HepG2 (cell line): ENCODE measurements around the gene PLIN5. TPM values are rescaled to one million over a fixed set of nuclear protein-coding genes. Genes with fewer than 3 reads are reported as not detected.

Experiments
- ATAC-seq: fragments of 200-7000 bp; cut with Tn5 transposase; 3 replicates; pipeline ENCODE4 v1.9.1; 2020; ENCODE audit warnings: mild to moderate bottlenecking, moderate library complexity
- BruUV-seq: library from RNA; stranded (reverse); fragments of 400-500 nt; replicated peaks from 2 replicates; lab custom pipeline; 2021; lab: Mats Ljungman, UMichigan
- CTCF ChIA-PET: fragments of 300-600 bp; formaldehyde crosslinking; extraction: SDS; loops from one replicate; lab custom pipeline; 2021; ENCODE audit warnings: low total read pairs, inconsistent platforms, low intra/inter-chr PET ratio; lab: Yijun Ruan, JAX
- POLR2A ChIA-PET: fragments of 350-600 bp; sonication (Branson Sonifier 250); formaldehyde crosslinking; loops from one replicate; lab custom pipeline; 2020; ENCODE audit warnings: antibody characterized with exemption, inconsistent platforms; lab: Yijun Ruan, JAX
- DNase-seq: peaks from one replicate; pipeline ENCODE4 v3.0.0-alpha.2; 2015; ENCODE audit warnings: low spot score
- FAIRE-seq: peaks from 3 replicates; lab custom pipeline; 2011; peaks lifted over from hg19 to GRCh38; lab: Jason Lieb, UNC
- H2AFZ ChIP-seq: one replicate; pipeline ENCODE4 v1.6.1; 2011; ENCODE audit warnings: low read length, inconsistent platforms
- H3K27ac ChIP-seq: fragments of 300-600 bp; 3 replicates; pipeline ENCODE4 v1.8.0; 2011; ENCODE audit warnings: mixed run types, mild to moderate bottlenecking, mixed read lengths, low read length, inconsistent platforms; ENCODE audit not compliant: insufficient read depth; ENCODE audit errors: extremely low read length
- H3K27me3 ChIP-seq, 2 experiments: fragments of 200-600 bp in 1 of 2; 2 replicates in 1 of 2; 3 replicates in 1 of 2; pipeline versions ENCODE4 v1.6.0 to v1.8.0; 2011; ENCODE audit warnings: low read length in 2 of 2, mild to moderate bottlenecking in 2 of 2, moderate library complexity in 2 of 2, inconsistent platforms in 1 of 2; ENCODE audit not compliant: insufficient read depth in 2 of 2, control insufficient read depth in 1 of 2
- H3K36me3 ChIP-seq, 2 experiments: fragments of 200-600 bp in 1 of 2; replicated peaks in 1 of 2; 2 replicates in 1 of 2; 3 replicates in 1 of 2; pipeline versions ENCODE4 v1.5.1 to v1.8.0; 2011; ENCODE audit warnings: low read length in 2 of 2, inconsistent platforms in 1 of 2; ENCODE audit not compliant: insufficient read depth in 2 of 2, control insufficient read depth in 1 of 2
- H3K4me1 ChIP-seq: 2 replicates; pipeline ENCODE4 v1.5.1; 2012; ENCODE audit warnings: low read length, inconsistent platforms; ENCODE audit not compliant: insufficient read depth
- H3K4me2 ChIP-seq: 2 replicates; pipeline ENCODE4 v1.6.0; 2011; ENCODE audit warnings: low read depth, low read length, inconsistent platforms
- H3K4me3 ChIP-seq, 3 experiments: fragments of 200-600 bp in 1 of 3; sonication (generic), shearing (Covaris generic) in 1 of 3; replicated peaks in 1 of 3; 2 replicates each; pipeline ENCODE4 v1.5.1; 2011 to 2016; ENCODE audit warnings: low read length in 3 of 3, inconsistent platforms in 2 of 3, low read depth in 2 of 3, mild to moderate bottlenecking in 2 of 3, control low read depth in 1 of 3, mixed read lengths in 1 of 3; ENCODE audit not compliant: insufficient read depth in 1 of 3
- H3K79me2 ChIP-seq: one replicate; pipeline ENCODE4 v1.6.1; 2011; ENCODE audit warnings: low read length, inconsistent platforms; ENCODE audit not compliant: insufficient read depth
- H3K9ac ChIP-seq: 2 replicates; pipeline ENCODE4 v1.6.0; 2011; ENCODE audit warnings: mild to moderate bottlenecking, low read depth, low read length, inconsistent platforms; ENCODE audit not compliant: insufficient read depth
- H3K9me3 ChIP-seq: 2 replicates; pipeline ENCODE4 v1.5.1; 2012; ENCODE audit warnings: mild to moderate bottlenecking, low read length
- H4K20me1 ChIP-seq: 2 replicates; pipeline ENCODE4 v1.6.0; 2011; ENCODE audit warnings: inconsistent platforms, mild to moderate bottlenecking, low read length, moderate library complexity; ENCODE audit not compliant: insufficient read depth
- AGO2 ChIP-seq: fragments of 200-400 bp; formaldehyde crosslinking; optimal IDR thresholded peaks from 2 replicates; pipeline ENCODE3; 2017; ENCODE audit warnings: mild to moderate bottlenecking, low read depth, low read length, moderate library complexity
- ATM ChIP-seq: fragments of 450-650 bp; IDR thresholded peaks from 2 replicates; pipeline ENCODE4 v1.7.1; 2017; ENCODE audit warnings: mild to moderate bottlenecking, borderline replicate concordance
- FOXO1 ChIP-seq: sonication (generic); formaldehyde crosslinking; IDR thresholded peaks from 2 replicates; pipeline ENCODE4 v1.4.0; 2020; ENCODE audit warnings: missing genetic modification reagents
- RAD21 ChIP-seq: fragments of 450-650 bp; formaldehyde crosslinking; IDR thresholded peaks from 2 replicates; pipeline ENCODE4 v1.5.0; 2020; ENCODE audit warnings: mild to moderate bottlenecking
- ZNF280B ChIP-seq: sonication (generic); formaldehyde crosslinking; IDR thresholded peaks from 2 replicates; pipeline ENCODE4 v1.5.0; 2020; ENCODE audit warnings: missing genetic modification reagents, mild to moderate bottlenecking, borderline replicate concordance
- ZNF326 ChIP-seq: sonication (generic); formaldehyde crosslinking; IDR thresholded peaks from 2 replicates; pipeline ENCODE4 v1.4.0; 2020; ENCODE audit warnings: missing genetic modification reagents, borderline replicate concordance
- ZNF616 ChIP-seq: sonication (generic); formaldehyde crosslinking; IDR thresholded peaks from 2 replicates; pipeline ENCODE4 v1.5.0; 2020; ENCODE audit warnings: low read depth, mild to moderate bottlenecking, missing genetic modification reagents
- WGBS: methylation state at CpG from one replicate; pipeline ENCODE4 v1.1.6; 2017; ENCODE audit warnings: low lambda C conversion rate; 5-methylcytosine and 5-hydroxymethylcytosine counted together
- in situ Hi-C: cut with HindIII; loops from 2 replicates; pipeline ENCODE4 v1.10.0; 2017; ENCODE audit warnings: low pct_unique_long_range_greater_than_20kb; ENCODE audit not compliant: extremely low pct_ligation_motif_present
- intact Hi-C: fragments of 100-400 bp; cut with micrococcal nuclease; formaldehyde crosslinking; loops from one replicate; pipeline ENCODE4 v1.10.0; 2022; ENCODE audit not compliant: unreplicated experiment
- polyA plus RNA-seq, 8 experiments: library from polyadenylated mRNA; depleted of rRNA in 3 of 8; stranded (reverse) in 7 of 8; unstranded in 1 of 8; fragments of >200 nt; fragmentation: Illumina TruSeq in 4 of 8; extraction: Trizol in 4 of 8; gene quantifications; 2 replicates each; pipeline versions ENCODE4 v1.2.1 to v1.2.3, GENCODE V29; 2011 to 2016; ENCODE audit warnings: low read depth in 4 of 8, missing spikeins in 1 of 8, mixed read lengths in 1 of 8; ENCODE audit not compliant: insufficient read depth in 1 of 8
- total RNA-seq, 5 experiments: library from RNA; depleted of rRNA; stranded (reverse); fragments of >200 nt; fragmentation: Illumina TruSeq; extraction: Trizol; gene quantifications; 2 replicates each; pipeline ENCODE4 v1.2.3, GENCODE V29; 2016; ENCODE audit warnings: low read depth in 1 of 5

PLIN5 gene
- total and polyA plus RNA-seq, 2 of the 13 experiments (the other 11 are each of a cell fraction or from before 2014, with no cell fraction given): 1.8 to 4.8 TPM

GRCh38 chr19:4506449-4507149 lies 28.4 kb downstream of the PLIN5 start:
- no TSS peak for BruUV-seq
- FAIRE-seq (no peak), ATAC-seq (peak; percentile 63), DNase-seq (no peak)
- H3K36me3 ChIP-seq: peaks cover 3 to 8% of the 10 kb centered on the region in 2 experiments; a peak in 2 of 5 replicates
- H3K4me1 ChIP-seq: no peaks in the 10 kb centered on the region
- H3K9me3 ChIP-seq: no peaks in the 10 kb centered on the region
- WGBS: 95% methylated on average over 16 of the region's 17 CpGs
- in situ Hi-C loops: no loop called here
- ChIA-PET CTCF (no interaction called here), POLR2A (no interaction called here)
- no peak overlapping the region for H2AFZ ChIP-seq
- H3K27ac ChIP-seq: no peak overlapping the region
- TF ChIP-seq FOXO1: no peak
- TF ChIP-seq RAD21 (CRISPR knock-in tag): 0 out of 2 replicates have a peak, but pooled peaks have one; percentile 10
- 0 out of 2 replicates have a peak, but pooled peaks have one; percentile 19 for TF ChIP-seq ZNF280B (CRISPR knock-in tag)
- TF ChIP-seq ATM: no peak
- 0 out of 2 replicates have a peak, but pooled peaks have one; percentile 24 for TF ChIP-seq ZNF326 (CRISPR knock-in tag)
- TF ChIP-seq ZNF616 (CRISPR knock-in tag): no peak
- TF ChIP-seq AGO2: peak; percentile 20
- H3K27me3 ChIP-seq: no peaks in the 10 kb centered on the region
- H3K4me3 ChIP-seq: no peak overlapping the region
- H3K79me2 ChIP-seq: no peaks in the 10 kb centered on the region
- no peak overlapping the region for H3K4me2 ChIP-seq
- H4K20me1 ChIP-seq: no peaks in the 10 kb centered on the region
- no peak overlapping the region for H3K9ac ChIP-seq
- intact Hi-C loops: no loop called here
